IPS-NIHi7 (cell line): ENCODE measurements around the gene IAH1.
A peak's percentile ranks its signal among the peaks of the same experiment; 100 is the strongest.
"Not testable (repeated sequence)": the region's sequence is repeated elsewhere in the genome, so short reads cannot be mapped to it uniquely, and the experiment has no call there.

Experiments
- DNase-seq: peaks from one replicate; pipeline ENCODE4 v3.0.0; 2012; ENCODE audit warnings: mixed read lengths; ENCODE audit errors: extremely low spot score

The IAH1 gene

DNA sequence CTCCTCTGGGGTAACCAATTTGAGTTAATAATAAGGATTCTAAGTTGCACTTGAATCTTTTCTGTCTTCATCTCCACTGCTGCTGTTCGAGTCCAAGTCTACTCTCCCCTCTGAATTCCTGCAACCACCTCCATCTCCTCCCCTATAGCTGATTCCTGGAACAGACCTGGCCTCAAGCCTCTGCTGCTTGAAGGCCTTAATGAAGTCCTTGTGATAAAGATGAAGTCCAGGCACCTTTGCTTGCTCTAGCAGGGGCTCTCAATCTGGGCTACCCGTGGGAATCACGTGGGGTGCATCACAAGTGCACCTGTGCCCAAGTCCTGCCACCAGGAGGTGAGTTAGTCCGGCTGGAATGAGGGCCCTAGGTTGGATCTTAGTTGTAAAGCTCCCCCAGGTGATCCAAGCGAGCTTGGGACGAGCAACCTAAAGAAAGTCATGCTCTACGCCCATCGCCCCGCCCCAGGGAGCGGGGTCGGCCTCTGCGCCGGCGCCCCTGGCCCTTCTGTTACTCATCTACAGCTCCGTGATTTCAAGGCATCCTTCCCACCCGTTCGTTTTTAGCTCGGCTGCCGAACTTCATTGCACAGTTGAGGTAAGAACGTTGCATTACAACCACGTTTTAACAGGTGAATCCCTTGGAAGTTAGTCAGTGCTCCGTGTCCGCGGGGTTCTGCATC, 905 bp upstream of the IAH1 start:
- DNase-seq: peak; percentile 79

DNA sequence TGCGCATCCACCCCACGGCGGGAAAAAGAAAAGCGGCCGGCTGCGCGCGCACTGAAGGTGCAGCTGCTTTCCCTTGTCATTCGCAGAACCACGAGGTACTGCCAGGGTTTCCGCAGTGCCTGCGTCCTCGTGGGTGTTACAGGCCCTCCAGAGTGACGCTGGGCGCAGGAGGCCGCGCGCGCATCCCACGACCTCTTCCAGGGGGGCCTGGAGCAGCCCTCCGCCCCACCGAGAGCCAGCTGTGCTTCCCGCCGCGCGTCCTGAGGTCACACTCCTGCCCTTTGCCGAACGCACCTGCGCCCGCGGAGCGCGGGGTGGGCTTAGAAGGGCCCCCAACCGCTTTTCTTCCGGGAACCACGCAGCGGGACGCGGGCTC, 378 bp upstream of the IAH1 start:
- peak; percentile 38 for DNase-seq

DNA sequence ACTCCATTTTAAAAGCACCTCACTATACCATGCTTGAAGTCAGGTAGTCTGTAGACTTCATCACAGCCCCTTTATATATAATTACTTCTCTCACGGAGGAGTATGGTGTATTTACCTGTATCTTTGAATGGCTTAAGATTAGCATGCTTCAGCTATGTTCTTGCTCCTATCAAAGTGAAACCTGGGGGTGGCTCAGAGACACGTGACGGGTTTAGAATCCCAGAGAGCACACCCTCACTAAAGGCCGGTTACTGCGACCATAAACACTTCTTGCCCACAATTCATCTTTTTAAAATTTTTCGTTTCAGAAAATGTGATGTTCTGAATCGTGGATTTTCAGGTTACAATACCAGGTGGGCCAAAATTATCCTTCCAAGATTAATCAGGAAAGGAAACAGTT, 3.6 kb downstream of the IAH1 start:
- no peak for DNase-seq

DNA sequence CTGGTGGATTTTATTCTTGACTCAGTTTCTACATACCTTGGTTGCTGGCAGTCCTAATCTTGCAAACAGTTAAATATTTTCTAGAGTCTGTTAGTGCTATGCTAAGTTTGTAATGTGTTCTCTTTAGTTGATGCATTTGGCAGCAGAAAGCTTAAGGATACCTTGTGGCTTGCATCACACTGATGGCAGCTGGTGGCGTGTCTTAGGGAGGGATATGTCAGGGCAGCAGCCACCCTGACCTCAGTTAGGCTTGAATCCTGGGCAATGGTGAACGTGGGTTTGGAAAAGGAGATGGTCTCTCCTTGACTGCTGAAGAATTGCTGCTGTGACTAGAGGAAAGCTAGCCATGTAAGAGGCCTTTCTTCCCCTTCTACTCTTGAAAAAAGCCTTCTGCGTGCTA, 4.2 kb downstream of the IAH1 start:
- no peak for DNase-seq

DNA sequence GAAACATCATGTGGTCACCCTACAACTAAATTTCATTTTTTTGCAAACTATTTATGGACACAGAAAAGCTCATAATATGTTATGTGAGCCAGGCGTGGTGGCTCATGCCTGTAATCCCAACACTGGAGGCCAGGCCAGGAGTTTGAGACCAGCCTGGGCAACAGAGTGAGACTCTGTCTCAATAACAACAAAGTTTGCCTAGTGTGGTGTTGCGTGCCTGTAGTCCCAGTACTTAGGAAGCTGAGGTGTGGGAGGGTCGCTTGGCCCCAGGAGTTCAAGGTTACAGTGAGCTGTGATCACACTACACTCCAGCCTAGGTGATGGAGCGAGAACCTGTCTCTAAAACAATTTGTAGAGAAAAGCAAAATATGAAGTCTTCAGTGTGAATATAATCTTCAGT, 5.8 kb downstream of the IAH1 start:
- no peak for DNase-seq

DNA sequence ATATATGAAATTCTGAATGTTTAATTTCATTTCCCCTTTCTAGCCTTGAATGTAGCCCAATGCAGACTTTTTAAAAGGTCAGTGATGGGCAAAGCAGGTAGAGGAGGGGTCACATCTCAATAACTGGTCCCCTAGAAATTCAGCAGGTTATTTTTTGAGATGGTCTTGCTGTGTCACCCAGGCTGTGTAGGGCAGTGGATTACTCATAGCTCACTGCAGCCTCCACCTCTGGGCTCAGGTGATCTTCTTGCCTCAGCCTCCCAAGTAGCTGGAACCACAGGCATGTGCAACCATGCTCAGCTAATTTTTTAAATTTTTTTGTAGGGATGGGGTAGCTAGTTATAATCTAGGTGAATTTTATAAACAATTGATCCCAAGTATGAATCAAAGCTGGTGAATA, 8.8 kb downstream of the IAH1 start:
- no peak for DNase-seq

DNA sequence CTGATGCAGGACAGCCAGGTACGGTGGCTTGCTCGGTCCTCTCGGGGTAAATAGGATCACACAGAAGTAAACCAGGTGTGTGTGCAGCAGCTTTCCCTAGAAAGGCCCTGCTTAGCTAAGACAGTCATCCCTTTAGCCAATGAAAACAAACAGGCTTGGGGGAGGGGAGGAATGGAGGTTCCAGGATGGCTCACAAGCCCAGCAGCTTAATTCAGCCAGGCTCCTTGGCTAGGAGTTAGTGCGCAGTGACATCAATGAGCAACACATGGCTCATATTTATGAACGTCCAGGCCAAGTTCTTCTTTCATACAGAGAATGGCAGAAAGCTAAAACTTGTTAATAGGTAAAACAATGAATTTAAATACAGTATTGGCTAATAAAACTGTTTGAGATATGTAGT, 10.2 kb downstream of the IAH1 start:
- DNase-seq: no peak

DNA sequence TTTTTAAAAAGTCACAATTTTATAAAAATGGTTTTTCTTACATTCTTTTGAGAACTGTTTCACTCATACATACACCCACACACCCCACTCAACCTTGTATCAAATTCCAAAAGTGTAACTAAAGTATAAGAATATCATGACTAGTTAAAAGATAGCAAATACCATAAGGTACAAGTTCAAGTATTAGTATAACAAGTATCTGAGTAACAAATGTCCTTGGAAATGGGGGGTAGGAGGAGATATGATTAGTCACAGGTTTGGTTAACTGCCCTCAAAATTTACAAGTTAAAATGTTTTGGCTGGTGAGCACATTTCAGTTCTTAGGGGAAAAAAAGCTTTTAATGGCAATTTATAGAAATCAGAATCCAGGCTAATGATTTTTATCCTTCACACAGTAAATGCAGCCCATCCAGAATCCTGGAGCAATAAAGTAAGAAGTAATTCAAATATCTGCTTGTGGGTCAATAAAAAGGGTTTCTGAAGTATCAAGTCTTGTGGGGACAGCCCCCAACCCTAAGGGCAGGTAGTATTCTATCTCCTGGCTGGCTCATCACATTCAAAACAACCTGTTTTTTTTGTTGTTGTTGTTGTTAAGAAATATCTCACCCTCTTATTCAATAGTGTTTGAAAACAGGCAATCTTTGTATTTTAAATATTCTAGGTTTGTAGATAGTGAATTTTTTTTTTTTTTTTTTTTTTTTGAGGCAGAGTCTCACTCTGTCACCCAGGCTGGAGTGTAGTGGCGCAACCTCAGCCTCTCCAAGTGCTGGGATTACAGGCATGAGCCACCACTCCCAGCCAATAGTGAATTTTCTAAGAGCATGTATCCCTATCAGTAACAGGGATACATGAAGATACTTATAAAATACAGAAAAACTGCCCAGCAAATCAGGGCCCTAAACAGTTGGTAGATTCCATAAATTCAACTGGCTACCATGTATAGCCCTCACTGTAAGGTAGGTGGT, 14.5 kb downstream of the IAH1 start:
- no peak for DNase-seq

DNA sequence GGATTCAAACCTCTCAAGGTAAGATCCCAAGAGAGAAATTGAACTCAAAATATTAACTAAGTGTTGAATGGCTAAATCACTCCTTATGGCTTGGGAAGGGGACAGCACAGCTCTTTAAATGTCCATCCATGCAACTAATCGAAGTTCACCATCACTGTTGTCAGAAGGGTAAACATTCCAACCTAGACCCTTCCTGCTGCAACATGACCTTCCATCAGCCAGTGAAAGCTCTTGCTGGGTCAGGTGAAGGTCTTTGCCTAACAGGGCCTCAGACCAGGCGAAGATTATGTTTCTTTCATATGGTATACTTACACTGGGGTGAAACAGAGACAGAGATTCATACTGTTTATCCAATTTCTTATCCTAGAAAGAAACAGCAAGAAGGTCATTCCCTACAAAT, 16.4 kb downstream of the IAH1 start:
- DNase-seq: no peak

DNA sequence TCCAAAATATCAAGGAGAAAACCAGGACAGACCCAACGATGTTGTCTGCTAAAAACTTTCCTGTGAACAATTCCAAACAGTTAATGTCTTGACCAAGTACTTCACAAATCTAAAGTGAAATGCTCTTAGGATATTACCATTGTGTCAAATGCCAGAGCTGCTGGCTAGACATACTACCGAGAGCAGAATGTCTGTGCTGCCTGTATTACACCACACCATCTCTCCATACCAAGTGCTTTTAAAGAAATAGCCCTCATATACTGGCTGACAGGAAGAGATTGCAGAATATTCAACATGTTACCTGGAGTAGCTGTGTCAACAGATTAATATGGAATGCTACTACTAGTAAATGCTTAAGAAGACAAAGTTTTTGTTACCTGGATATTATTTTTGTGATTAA, 18.6 kb downstream of the IAH1 start:
- no peak for DNase-seq

DNA sequence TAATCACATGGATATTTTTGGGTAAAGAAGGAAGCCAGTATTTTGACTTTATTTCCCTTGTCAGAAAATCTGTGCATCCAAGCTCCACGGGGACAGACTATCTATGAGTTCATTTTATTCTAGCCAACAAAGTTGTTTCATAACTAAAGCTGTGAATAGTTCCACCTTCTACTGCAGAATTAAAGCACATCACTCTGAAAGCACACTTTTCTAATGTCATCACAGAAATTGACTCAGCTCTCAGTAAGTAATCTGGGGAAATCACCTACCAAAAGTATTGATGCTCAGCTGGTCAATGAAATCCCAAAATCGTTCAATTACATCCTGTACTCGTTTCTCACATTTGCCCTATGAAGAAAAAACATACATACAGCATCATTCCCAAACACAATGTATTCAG, 19.1 kb downstream of the IAH1 start:
- no peak for DNase-seq

DNA sequence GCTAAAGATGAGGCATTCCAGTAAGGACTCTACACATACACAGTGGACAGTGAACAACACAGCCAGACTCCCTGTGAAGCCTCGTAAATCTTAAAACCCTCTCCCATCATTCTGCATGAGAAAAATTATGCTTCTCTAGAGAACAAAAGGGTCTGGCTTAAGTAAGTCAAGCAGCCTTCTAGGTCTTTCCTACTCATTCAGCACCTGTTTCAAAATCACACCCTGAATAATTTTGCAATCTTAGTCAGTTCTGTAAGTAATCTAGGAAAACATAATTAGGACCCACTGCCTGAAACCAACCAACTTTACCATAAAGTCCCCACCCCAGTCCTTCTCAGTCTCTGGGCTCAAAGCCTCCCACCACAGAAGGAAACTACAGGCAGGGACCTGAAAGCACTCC, 19.7 kb downstream of the IAH1 start:
- no peak for DNase-seq

DNA sequence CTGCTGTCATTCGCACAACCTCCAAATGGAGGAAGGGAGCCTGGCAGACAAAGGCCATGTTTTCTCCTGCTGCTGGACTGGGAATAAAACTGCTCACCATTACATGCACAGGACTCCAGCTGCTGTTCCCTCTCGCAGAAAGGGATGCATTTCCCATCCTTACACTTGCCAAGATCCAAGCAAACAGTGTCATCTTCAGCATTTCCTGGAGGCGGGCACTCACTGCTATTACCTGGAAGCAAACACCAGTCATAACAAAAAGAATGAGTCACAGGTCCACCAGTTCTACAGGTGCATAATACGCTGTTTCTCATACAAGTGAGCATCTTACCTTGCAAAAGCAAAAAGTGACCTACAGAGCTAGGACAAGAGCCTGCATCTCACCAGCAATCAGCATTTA, 22.7 kb downstream of the IAH1 start:
- no peak for DNase-seq

DNA sequence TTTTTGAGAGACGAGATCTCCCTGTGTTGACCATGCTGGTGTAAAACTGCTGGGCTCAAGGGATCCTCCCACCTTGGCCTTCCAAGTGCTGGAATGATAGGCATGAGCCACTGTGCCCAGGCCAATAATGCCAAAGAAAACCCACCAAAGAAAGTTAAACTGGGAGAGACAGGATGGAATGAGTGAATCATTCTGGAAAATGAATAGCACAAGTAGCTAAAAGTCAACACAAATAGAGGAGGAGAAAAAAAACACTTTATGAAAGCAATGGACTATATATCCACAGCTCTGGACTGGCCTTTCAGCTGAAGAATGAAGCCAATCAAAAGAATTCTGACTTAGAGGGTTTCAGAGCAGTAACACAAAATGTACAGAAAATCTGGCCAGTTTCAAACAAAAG, 23.9 kb downstream of the IAH1 start:
- no peak for DNase-seq

DNA sequence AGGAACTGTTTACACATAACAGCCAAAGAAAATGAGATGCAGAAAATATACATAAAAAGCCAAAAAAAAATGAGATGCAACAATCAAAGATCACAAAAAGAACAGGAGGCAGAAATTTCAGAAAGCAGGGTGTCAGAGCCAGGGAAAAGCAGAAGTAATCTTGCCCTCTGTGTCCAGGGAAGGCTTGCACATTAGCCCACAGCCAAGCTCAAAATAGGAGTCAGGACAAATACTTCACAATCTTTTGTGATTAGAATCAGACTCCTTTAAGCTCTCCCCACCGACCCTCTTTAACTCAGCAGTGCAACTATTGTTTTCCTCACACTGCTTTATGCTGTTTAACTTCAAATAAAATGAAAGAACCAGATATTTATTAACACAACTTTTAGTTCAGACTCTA, 34.6 kb downstream of the IAH1 start:
- DNase-seq: no peak

DNA sequence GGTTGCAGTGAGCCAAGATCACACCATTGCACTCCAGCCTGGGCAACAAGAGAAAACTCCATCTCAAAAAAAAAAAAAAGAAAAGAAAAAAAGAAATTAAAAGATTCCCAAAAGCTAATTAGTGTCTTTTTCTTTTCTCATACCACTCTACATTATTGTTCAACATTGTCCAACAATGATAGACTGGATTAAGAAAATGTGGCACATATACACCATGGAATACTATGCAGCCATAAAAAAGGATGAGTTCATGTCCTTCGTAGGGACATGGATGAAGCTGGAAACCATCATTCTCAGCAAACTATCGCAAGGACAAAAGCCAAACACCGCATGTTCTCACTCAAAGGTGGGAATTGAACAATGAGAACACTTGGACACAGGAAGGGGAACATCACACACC, 39.6 kb downstream of the IAH1 start:
- not testable (repeated sequence) for DNase-seq

DNA sequence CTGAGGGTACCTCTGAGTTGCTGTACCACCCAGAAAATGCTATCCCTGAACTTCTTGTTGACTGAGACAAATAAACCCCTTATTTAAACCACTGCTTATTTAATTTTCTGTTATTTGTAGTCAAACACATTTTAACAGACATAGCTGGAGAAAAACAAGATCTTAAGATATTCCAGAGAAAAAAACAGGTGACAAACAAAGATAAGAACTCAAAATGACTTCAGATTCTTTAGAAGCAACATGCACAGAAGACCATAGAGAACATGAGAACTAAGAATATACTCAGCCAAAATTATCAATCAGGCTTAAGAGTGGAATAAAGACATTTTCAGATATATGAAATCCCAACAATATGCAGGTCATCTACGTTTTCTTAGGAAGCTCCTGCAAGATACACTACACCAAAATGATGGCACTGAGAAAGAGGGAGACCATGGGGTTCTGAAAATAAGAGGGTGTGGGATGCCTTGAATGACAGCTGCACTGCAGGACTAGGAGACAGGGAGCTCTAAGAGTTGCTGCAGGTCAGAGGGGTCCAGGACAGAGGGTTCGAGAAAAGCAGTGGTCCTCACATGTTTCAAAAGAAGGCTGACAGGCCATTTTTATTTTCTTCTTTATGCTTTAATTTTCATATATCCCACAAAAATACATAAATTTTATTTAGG, 42.9 kb downstream of the IAH1 start:
- no peak for DNase-seq

DNA sequence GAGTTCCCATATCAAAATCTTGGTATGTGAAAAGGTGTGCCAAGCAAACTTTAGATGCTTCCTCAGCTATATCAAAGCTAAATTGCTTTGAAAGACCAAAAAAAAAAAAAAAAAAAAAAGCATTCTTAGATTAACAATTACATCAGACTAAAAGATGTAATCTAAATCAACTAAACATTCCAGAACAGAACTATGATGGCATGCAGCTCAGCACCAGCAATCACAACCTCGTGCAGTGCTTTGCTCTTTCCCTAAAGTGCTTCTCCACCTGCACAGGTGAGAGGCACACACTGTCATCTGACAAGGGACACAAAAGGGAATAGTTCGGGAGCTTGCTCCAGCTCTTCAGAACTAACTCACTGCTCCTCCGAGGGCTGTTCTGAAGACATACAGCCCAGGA, 43.8 kb downstream of the IAH1 start:
- DNase-seq: no peak

DNA sequence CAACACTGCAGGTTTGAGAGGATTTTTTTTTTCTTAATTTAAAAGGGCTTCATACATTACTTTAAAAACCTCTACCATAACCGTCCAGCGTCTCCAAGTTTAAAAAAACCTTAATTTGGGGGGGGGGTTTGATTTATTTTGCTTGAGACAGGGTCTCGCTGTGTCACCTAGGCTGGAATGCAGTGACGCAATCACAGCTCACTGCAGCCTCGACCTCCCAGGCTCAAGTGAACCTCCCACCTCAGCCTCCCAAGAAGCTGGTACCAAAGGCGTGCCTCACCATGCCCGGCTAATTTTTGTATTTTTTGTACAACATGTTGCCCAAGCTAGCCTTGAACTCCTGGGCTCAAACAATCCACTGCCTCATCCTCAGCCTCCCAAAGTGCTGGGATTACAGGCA, 44.4 kb downstream of the IAH1 start:
- DNase-seq: no peak

DNA sequence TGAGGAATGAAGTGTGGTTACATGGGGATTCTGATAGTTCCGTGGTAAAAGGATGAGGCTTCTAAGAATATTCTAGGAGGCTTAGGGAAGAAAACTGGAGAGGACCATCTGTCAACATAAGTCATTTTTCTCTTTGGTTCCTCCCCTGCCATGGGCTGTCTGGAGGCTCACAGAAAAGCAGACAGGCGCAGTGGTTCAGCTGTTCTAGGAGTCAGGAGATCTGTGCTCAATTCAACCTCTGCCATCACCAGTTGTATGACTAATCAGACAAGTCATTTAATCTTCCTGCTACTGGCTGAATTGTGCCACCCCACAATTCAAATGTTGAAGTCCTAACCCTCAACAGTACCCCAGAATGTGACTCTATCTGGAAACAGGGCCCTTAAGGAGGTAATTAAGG, 44.9 kb downstream of the IAH1 start:
- no peak for DNase-seq

DNA sequence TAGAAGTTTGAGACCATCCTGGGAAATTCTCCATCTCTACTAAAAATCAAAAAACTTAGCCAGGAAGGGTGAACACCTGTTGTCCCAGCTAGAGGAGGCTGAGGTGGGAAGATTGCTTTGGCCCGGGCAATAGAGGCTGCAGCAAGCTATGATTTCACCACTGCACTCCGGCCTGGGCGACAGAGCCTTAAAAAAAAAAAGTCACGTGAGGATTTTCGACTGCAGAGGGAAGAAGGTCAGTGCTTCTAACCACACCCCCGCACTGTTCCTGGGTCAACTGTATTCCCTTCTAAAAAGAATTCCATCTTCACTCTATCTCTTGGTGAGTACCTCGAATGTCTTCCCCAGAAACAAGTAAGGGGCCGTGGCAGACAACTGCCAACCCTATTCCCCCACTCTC, 49.9 kb downstream of the IAH1 start:
- no peak for DNase-seq

DNA sequence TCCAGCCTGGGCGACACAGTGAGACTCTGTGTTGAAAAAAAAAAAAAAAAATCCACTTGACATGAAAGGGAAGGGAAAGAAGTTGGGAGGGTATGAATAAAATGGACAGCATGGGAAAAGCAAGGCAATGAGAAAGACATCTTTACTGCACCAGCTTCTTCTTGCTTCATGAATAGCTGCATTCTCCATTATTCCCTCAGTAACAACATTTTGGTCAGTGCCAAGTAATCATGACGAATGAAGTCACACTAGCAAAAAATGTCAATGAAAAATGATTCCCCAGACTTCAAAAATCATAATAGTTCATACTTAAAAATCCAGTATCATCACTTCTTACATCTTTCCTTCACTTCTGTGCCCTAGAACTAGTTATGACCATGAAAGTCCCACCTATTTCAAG, 50.9 kb downstream of the IAH1 start:
- DNase-seq: no peak
